NCI-H146 (cell line): ENCODE measurements around the gene BLOC1S4.

Source experiments
- DNase-seq: peaks from one replicate; lab custom pipeline; 2025; lab: John Stamatoyannopoulos, UW

The BLOC1S4 gene

DNA sequence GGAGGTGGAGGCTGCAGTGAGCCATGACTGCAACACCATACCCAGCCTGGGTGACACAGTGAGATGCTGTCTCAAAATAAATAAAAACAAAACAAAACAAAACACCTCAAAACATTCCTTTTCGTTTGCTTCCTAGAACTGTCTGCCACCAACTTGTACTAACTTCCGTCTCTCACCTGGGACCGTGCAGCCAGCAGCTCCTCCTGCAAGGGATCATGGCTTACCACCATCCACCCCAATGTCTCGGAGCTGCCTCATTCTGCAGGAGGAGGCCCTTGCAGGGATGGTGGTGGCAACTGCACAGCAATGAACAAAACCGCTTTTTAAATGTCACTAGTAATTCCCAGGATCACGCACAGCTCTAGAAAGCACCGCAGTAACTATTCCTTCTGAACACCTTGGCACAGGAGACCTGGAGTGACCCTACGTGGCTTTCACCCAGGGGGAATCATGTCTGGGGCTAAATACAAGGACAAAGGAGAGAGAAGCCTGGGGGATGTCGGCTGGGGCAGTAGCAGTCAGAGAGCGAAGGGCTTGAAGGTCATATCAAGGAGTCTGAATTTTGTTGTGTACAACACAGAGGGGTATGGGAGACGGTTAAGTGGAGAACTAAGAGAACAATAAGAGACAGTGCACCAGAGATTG, 49.1 kb downstream of the BLOC1S4 start:
- no peak for DNase-seq

DNA sequence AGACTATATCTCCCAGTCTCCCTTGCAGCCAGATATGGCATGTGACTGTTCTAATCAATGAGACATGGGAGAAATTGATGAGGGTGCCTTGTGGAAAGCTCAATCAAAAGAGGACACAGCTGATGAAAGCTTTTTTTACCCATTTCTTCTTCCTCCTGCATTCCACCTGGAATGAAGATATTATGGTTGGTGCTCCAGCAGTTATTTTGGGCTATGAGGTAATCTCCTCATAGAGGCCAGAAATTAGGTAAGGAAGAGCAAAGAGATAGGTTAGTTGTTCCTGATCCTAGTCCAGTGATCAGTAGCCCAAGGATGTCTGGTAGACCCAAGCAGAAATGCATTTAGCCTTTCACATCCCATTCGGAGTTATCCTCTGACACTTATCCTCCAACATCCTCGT, 49.7 kb downstream of the BLOC1S4 start:
- DNase-seq: no peak
